DND-41 (cell line): ENCODE data around the gene EDEM3.

Experiments used
- ATAC-seq: fragments of 200-7000 bp; cut with Tn5 transposase; 3 replicates; pipeline ENCODE4 v1.9.1; 2021; ENCODE audit warnings: low read depth; ENCODE audit not compliant: insufficient read depth
- DNase-seq: peaks from one replicate; pipeline ENCODE4 v3.0.0-alpha.2; 2020
- H2AFZ ChIP-seq: 2 replicates; pipeline ENCODE4 v1.6.0; 2012; ENCODE audit warnings: low read depth, low read length
- H3K27ac ChIP-seq: 2 replicates; pipeline ENCODE4 v1.5.1; 2012; ENCODE audit warnings: low read length, inconsistent platforms
- H3K27me3 ChIP-seq: fragments of 200-600 bp; sonication (generic); 2 replicates; pipeline ENCODE4 v1.6.0; 2012; ENCODE audit warnings: low read length, mild to moderate bottlenecking, inconsistent platforms; ENCODE audit not compliant: insufficient read depth, poor library complexity
- H3K36me3 ChIP-seq: 2 replicates; pipeline ENCODE4 v1.5.1; 2012; ENCODE audit warnings: low read length, inconsistent platforms; ENCODE audit not compliant: insufficient read depth
- H3K4me1 ChIP-seq: 2 replicates; pipeline ENCODE4 v1.5.1; 2012; ENCODE audit warnings: mild to moderate bottlenecking, low read length; ENCODE audit not compliant: insufficient read depth
- H3K4me2 ChIP-seq: 2 replicates; pipeline ENCODE4 v1.6.0; 2012; ENCODE audit warnings: mild to moderate bottlenecking, moderate library complexity, low read length, inconsistent platforms; ENCODE audit not compliant: insufficient read depth
- H3K4me3 ChIP-seq, 2 experiments: fragments of 200-600 bp in 1 of 2; shearing (Covaris generic) in 1 of 2; 2 replicates each; pipeline ENCODE4 v1.5.1; 2012 to 2016; ENCODE audit warnings: inconsistent platforms in 2 of 2, low read length in 2 of 2, mild to moderate bottlenecking in 2 of 2, low read depth in 1 of 2, moderate library complexity in 1 of 2
- H3K79me2 ChIP-seq: 2 replicates; pipeline ENCODE4 v1.6.0; 2012; ENCODE audit warnings: low read length, inconsistent platforms; ENCODE audit not compliant: insufficient read depth
- H3K9ac ChIP-seq: 2 replicates; pipeline ENCODE4 v1.6.0; 2012; ENCODE audit warnings: low read depth, mild to moderate bottlenecking, inconsistent platforms, low read length, moderate library complexity
- H3K9me3 ChIP-seq: 2 replicates; pipeline ENCODE4 v1.5.1; 2012; ENCODE audit warnings: low read length, moderate library complexity, mild to moderate bottlenecking, inconsistent platforms; ENCODE audit not compliant: insufficient read depth, severe bottlenecking
- H4K20me1 ChIP-seq: 2 replicates; pipeline ENCODE4 v1.6.0; 2012; ENCODE audit warnings: low read length; ENCODE audit not compliant: insufficient read depth
- EZH2 ChIP-seq: IDR thresholded peaks from 3 replicates; pipeline ENCODE4 v1.6.1; 2012; ENCODE audit warnings: borderline replicate concordance, low read depth, mild to moderate bottlenecking, moderate library complexity, low read length, inconsistent platforms; ENCODE audit not compliant: severe bottlenecking
- TF ChIP-seq, protein P1 (sequence below): IDR thresholded peaks from 2 replicates; pipeline ENCODE4 v1.5.1; 2012; ENCODE audit warnings: borderline replicate concordance, low read length, moderate library complexity, mild to moderate bottlenecking; ENCODE audit not compliant: poor library complexity, severe bottlenecking; ENCODE audit errors: extremely low read depth

Gene EDEM3

DNA sequence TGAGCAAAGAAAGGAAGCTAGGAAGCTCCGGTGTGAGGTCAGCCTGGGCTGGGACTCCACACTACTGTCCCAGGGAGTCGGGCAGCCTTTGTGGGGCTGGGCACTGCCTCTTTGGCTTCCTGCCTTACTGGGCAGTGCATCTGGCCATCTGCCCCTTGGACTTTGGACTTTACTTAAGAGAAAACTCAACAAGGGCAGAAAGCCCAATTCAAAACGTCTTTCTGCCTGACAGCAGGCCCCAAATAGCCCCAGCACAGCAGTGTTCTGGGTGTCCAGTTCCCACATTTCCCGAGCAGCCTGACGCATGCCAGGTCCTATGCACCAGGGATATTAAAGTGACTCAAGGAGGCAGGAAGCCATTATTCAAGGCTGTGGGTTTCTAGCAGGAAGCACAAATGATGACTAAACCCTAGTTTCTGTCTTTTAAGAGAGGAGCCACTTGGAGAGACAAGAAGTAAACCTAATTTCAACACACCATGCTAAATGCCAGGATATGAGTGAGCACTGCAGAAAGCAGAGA, 37.9 kb upstream of the EDEM3 start:
- H3K9ac ChIP-seq: no peak overlapping the region
- H3K4me3 ChIP-seq: no peak overlapping the region
- DNase-seq: no peak
- TF ChIP-seq, protein P1, sequence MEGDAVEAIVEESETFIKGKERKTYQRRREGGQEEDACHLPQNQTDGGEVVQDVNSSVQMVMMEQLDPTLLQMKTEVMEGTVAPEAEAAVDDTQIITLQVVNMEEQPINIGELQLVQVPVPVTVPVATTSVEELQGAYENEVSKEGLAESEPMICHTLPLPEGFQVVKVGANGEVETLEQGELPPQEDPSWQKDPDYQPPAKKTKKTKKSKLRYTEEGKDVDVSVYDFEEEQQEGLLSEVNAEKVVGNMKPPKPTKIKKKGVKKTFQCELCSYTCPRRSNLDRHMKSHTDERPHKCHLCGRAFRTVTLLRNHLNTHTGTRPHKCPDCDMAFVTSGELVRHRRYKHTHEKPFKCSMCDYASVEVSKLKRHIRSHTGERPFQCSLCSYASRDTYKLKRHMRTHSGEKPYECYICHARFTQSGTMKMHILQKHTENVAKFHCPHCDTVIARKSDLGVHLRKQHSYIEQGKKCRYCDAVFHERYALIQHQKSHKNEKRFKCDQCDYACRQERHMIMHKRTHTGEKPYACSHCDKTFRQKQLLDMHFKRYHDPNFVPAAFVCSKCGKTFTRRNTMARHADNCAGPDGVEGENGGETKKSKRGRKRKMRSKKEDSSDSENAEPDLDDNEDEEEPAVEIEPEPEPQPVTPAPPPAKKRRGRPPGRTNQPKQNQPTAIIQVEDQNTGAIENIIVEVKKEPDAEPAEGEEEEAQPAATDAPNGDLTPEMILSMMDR: no peak
- no peak for TF ChIP-seq EZH2
- H3K36me3 ChIP-seq: no peaks in the 10 kb centered on the region
- H2AFZ ChIP-seq: no peak overlapping the region
- no peaks in the 10 kb centered on the region for H3K9me3 ChIP-seq
- peak; percentile 37; the same call in 1 of the 3 replicates for ATAC-seq
- no peak overlapping the region for H3K27ac ChIP-seq
- H3K79me2 ChIP-seq: no peaks in the 10 kb centered on the region
- H3K4me2 ChIP-seq: no peak overlapping the region
- H4K20me1 ChIP-seq: no peaks in the 10 kb centered on the region
- no peaks in the 10 kb centered on the region for H3K4me1 ChIP-seq
- no peaks in the 10 kb centered on the region for H3K27me3 ChIP-seq

DNA sequence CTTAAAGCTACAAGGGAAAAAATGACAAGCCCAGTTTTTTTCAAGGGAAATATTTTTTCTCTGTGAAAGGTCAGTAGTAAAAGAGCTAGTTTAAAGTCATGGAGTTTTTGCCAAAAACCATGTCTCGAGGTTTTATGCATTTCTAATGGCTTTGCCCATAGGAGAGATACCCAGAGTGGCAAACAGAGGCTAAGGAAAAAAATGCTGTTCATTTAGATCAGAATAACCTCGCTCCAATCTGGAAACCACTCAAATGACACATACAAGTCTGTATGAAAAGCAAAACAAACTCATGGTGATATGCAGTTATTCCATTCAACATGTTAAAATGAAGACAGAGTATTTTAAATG, 36.9 kb upstream of the EDEM3 start:
- TF ChIP-seq EZH2: no peak
- TF ChIP-seq, protein P1: no peak
- Histone ChIP-seq H3K27ac (no peak overlapping the region), H3K9me3 (no peaks in the 10 kb centered on the region), H3K4me2 (no peak overlapping the region), H2AFZ (no peak overlapping the region), H3K79me2 (no peaks in the 10 kb centered on the region), H3K4me3 (no peak overlapping the region), H3K4me1 (no peaks in the 10 kb centered on the region), H3K36me3 (no peaks in the 10 kb centered on the region), H3K9ac (no peak overlapping the region), H3K27me3 (no peaks in the 10 kb centered on the region), H4K20me1 (no peaks in the 10 kb centered on the region)
- DNase-seq (no peak), ATAC-seq (no peak)

DNA sequence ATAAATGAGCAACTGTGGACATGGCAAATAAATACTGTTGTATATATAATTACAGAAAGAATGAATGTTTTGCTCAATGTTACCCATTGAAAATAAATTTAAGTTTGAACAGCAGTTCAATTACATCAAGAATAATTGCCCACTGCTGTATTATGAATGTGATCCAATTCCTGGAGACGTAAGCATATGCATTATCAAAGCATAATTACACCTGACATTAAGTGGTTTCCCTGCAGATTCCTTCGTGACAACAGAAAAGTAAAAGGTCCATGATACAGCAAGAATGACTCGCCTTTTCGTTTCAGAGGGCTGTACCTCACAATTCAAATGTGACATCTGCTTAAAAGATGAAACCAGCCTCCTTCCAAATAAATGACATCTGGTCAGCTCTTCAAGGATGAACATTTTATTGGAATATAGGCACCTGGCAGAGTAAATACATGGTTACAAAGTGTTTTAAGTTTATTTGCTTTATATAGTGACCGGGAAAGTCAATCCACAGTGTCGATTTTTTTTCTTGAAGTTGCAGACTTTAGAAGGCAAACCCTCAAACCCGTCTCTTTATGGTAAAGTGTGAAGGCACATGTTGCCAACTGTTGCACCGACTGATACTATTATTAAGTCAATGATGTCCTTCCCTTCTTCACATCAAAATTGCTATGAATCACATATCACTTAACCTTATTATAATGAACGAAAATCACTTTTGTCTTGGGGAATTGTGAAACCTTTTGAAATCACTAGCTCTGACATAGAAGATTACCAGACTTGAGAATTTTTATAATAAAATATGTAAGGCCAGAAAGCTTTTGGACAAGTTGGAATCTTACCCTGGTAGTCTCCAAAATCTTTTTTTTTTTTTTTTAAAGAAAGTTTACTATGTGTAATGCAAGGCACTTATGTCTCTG, 36.2 kb upstream of the EDEM3 start:
- no peaks in the 10 kb centered on the region for H3K9me3 ChIP-seq
- no peak overlapping the region for H3K4me3 ChIP-seq
- ATAC-seq (no peak), DNase-seq (no peak)
- no peaks in the 10 kb centered on the region for H3K4me1 ChIP-seq
- H2AFZ ChIP-seq: no peak overlapping the region
- H3K36me3 ChIP-seq: no peaks in the 10 kb centered on the region
- no peak overlapping the region for H3K4me2 ChIP-seq
- no peaks in the 10 kb centered on the region for H4K20me1 ChIP-seq
- TF ChIP-seq EZH2: no peak
- TF ChIP-seq, protein P1: no peak
- no peaks in the 10 kb centered on the region for H3K79me2 ChIP-seq
- no peaks in the 10 kb centered on the region for H3K27me3 ChIP-seq
- H3K27ac ChIP-seq: no peak overlapping the region
- no peak overlapping the region for H3K9ac ChIP-seq
